Endothelial cell of umbilical vein (primary cell): ENCODE data around the gene MFAP4. TPM values are rescaled to one million over a fixed set of nuclear protein-coding genes. Genes with fewer than 3 reads are reported as not detected.

ENCODE experiments used
- BruUV-seq: library from RNA; stranded (reverse); fragments of 400-500 nt; replicated peaks from 2 replicates; lab custom pipeline; 2021; lab: Mats Ljungman, UMichigan
- CTCF ChIA-PET: fragments of 300-600, 350-600 bp; sonication (Branson Sonifier 250); formaldehyde crosslinking; loops from one replicate; lab custom pipeline; 2021; ENCODE audit warnings: antibody characterized with exemption, inconsistent platforms; lab: Charles Lee
- POLR2A ChIA-PET: fragments of 300-600, 350-600 bp; sonication (Branson Sonifier 250); formaldehyde crosslinking; loops from one replicate; lab custom pipeline; 2021; ENCODE audit warnings: antibody characterized with exemption, inconsistent platforms; lab: Charles Lee
- DNase-seq: peaks from one replicate; pipeline ENCODE4 v3.0.0-alpha.2; 2011; ENCODE audit warnings: low read depth, low spot score
- FAIRE-seq: peaks from 2 replicates; lab custom pipeline; 2011; peaks lifted over from hg19 to GRCh38; lab: Jason Lieb, UNC
- H2AFZ ChIP-seq: 2 replicates; pipeline ENCODE4 v1.6.0; 2012; ENCODE audit warnings: low read depth, low read length, control low read depth, inconsistent platforms
- H3K27ac ChIP-seq: 2 replicates; pipeline ENCODE4 v1.5.1; 2011; ENCODE audit warnings: low read depth, mild to moderate bottlenecking, control low read depth, low read length, moderate library complexity; ENCODE audit not compliant: insufficient read depth
- H3K27me3 ChIP-seq, 2 experiments: 2 replicates each; pipeline versions ENCODE4 v1.6.0 to v1.6.1; 2011; ENCODE audit warnings: low read length in 2 of 2, mixed read lengths in 1 of 2; ENCODE audit not compliant: control insufficient read depth in 2 of 2, insufficient read depth in 2 of 2
- H3K36me3 ChIP-seq, 2 experiments: 2 replicates in 1 of 2; 3 replicates in 1 of 2; pipeline ENCODE4 v1.5.1; 2011; ENCODE audit warnings: low read length in 2 of 2, mild to moderate bottlenecking in 1 of 2, moderate library complexity in 1 of 2; ENCODE audit not compliant: control insufficient read depth in 2 of 2, insufficient read depth in 2 of 2; ENCODE audit errors: extremely low read depth in 1 of 2
- H3K4me1 ChIP-seq: 3 replicates; pipeline ENCODE4 v1.5.1; 2011; ENCODE audit warnings: mild to moderate bottlenecking, low read length; ENCODE audit not compliant: control insufficient read depth, insufficient read depth; ENCODE audit errors: extremely low read depth
- H3K4me2 ChIP-seq: 2 replicates; pipeline ENCODE4 v1.6.1; 2011; ENCODE audit warnings: low read length, control low read depth, mixed read lengths; ENCODE audit not compliant: insufficient read depth
- H3K4me3 ChIP-seq, 3 experiments: fragments of 200-600 bp in 1 of 3; sonication (generic), shearing (Covaris generic) in 1 of 3; replicated peaks in 1 of 3; 2 replicates each; pipeline ENCODE4 v1.5.1; 2011 to 2016; ENCODE audit warnings: control low read depth in 3 of 3, low read length in 3 of 3, mild to moderate bottlenecking in 2 of 3, inconsistent platforms in 1 of 3, low read depth in 1 of 3, moderate library complexity in 1 of 3; ENCODE audit not compliant: insufficient read depth in 1 of 3
- H3K79me2 ChIP-seq: 2 replicates; pipeline ENCODE4 v1.6.0; 2012; ENCODE audit warnings: low read length, inconsistent platforms; ENCODE audit not compliant: control insufficient read depth, insufficient read depth
- H3K9ac ChIP-seq: replicated peaks from 2 replicates; pipeline ENCODE3; 2011; ENCODE audit warnings: low read length, control low read depth; ENCODE audit not compliant: insufficient read depth; ENCODE audit errors: extremely low read depth
- H3K9me1 ChIP-seq: replicated peaks from 3 replicates; pipeline ENCODE4 v1.6.0; 2011; ENCODE audit warnings: mild to moderate bottlenecking, low read length; ENCODE audit not compliant: control insufficient read depth, insufficient read depth; ENCODE audit errors: extremely low read depth
- H3K9me3 ChIP-seq: replicated peaks from 2 replicates; pipeline ENCODE4 v1.5.1; 2012; ENCODE audit warnings: low read length, inconsistent platforms; ENCODE audit not compliant: control insufficient read depth, insufficient read depth
- H4K20me1 ChIP-seq: replicated peaks from 2 replicates; pipeline ENCODE3; 2011; ENCODE audit warnings: mild to moderate bottlenecking, low read length; ENCODE audit not compliant: control insufficient read depth, insufficient read depth; ENCODE audit errors: extremely low read depth
- CTCF ChIP-seq, 2 donors: IDR thresholded peaks; 1 replicate in 1 of 2; 2 replicates in 1 of 2; pipeline ENCODE4 v1.5.1; 2011; ENCODE audit warnings: low read length in 2 of 2, mild to moderate bottlenecking in 2 of 2, moderate library complexity in 2 of 2, control low read depth in 1 of 2, inconsistent platforms in 1 of 2, low read depth in 1 of 2; ENCODE audit not compliant: insufficient read depth in 1 of 2; ENCODE audit errors: extremely low read depth in 1 of 2
- EZH2 ChIP-seq: IDR thresholded peaks from 2 replicates; pipeline ENCODE4 v1.6.1; 2012; ENCODE audit warnings: borderline replicate concordance, low read depth, mild to moderate bottlenecking, moderate library complexity, low read length, inconsistent platforms; ENCODE audit not compliant: severe bottlenecking
- FOS ChIP-seq: IDR thresholded peaks from 2 replicates; pipeline ENCODE4 v1.6.1; 2011; ENCODE audit warnings: mild to moderate bottlenecking, low read length, moderate library complexity, borderline replicate concordance; ENCODE audit not compliant: insufficient read depth
- GATA2 ChIP-seq: IDR thresholded peaks from 2 replicates; pipeline ENCODE4 v1.7.0; 2011; ENCODE audit warnings: low read depth, mild to moderate bottlenecking, moderate library complexity, mixed read lengths, low read length; ENCODE audit not compliant: insufficient read length, insufficient read depth
- JUN ChIP-seq: IDR thresholded peaks from 2 replicates; pipeline ENCODE4 v1.6.1; 2011; ENCODE audit warnings: borderline replicate concordance, low read depth; ENCODE audit not compliant: insufficient read length, insufficient read depth
- MYC ChIP-seq: IDR thresholded peaks from one replicate; pipeline ENCODE4 v1.6.1; 2011; ENCODE audit warnings: mild to moderate bottlenecking, low read depth, low read length
- POLR2A ChIP-seq: IDR thresholded peaks from 2 replicates; pipeline ENCODE4 v1.6.1; 2012; ENCODE audit warnings: low read depth, mild to moderate bottlenecking, control low read depth, low read length
- POLR2AphosphoS5 ChIP-seq: IDR thresholded peaks from 2 replicates; pipeline ENCODE4 v1.6.1; 2012; ENCODE audit warnings: low read depth, mild to moderate bottlenecking, control low read depth, low read length, moderate library complexity; ENCODE audit not compliant: insufficient read depth
- dilution Hi-C: fragments of 300-500 bp; cut with MboI; formaldehyde crosslinking; loops from one replicate; pipeline ENCODE4 v1.15.0; 2019; ENCODE audit warnings: low sequenced_read_pairs; ENCODE audit not compliant: extremely low pct_ligation_motif_present
- intact Hi-C: fragments of 100-400 bp; cut with micrococcal nuclease; formaldehyde crosslinking; loops from one replicate; pipeline ENCODE4 v1.10.0; 2022
- polyA plus RNA-seq, 4 experiments: library from polyadenylated mRNA; depleted of rRNA in 3 of 4; stranded (reverse) in 3 of 4; unstranded in 1 of 4; fragments of >200 nt; gene quantifications; 2 replicates each; pipeline versions ENCODE4 v1.2.1 to v1.2.3, GENCODE V29; 2011 to 2012; ENCODE audit warnings: missing spikeins in 1 of 4
- total RNA-seq: library from RNA; stranded (reverse); gene quantifications from 2 replicates; pipeline ENCODE4 v1.2.3, GENCODE V29; 2021
- TF ChIP-seq, protein P1 (sequence below): IDR thresholded peaks from 2 replicates; pipeline ENCODE4 v1.6.1; 2011; ENCODE audit not compliant: insufficient read depth, insufficient read length

Gene MFAP4
- total and polyA plus RNA-seq, 2 donors (not counting 3 experiments of a cell fraction or from before 2014, with no cell fraction given) = not detected

GRCh38 chr17:19335951-19336631, 50.9 kb downstream of the MFAP4 start:
- H3K9me1 ChIP-seq = no peaks in the 10 kb centered on the region
- TF ChIP-seq MYC (no peak), POLR2AphosphoS5 (no peak), FOS (no peak), GATA2 (no peak), CTCF (IDR thresholded peaks at IDR 0.05; ENCODE audit: extremely low read depth in 1 of 2, insufficient read depth in 1 of 2, low read depth in 1 of 2, low read length in 2 of 2) (no peak), POLR2A (no peak), JUN (no peak), EZH2 (no peak)
- TF ChIP-seq, protein P1, sequence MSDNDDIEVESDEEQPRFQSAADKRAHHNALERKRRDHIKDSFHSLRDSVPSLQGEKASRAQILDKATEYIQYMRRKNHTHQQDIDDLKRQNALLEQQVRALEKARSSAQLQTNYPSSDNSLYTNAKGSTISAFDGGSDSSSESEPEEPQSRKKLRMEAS = no peak
- H3K4me1 ChIP-seq = no peaks in the 10 kb centered on the region
- no peak overlapping the region for H2AFZ ChIP-seq
- H3K27me3 ChIP-seq = no peaks in the 10 kb centered on the region
- peaks cover 0 to 5% of the 10 kb centered on the region in 2 experiments for H3K36me3 ChIP-seq
- no peak overlapping the region for H3K4me3 ChIP-seq
- no peak overlapping the region for H3K4me2 ChIP-seq
- CTCF ChIA-PET = interaction anchor here (1.1 to 2.7 kb wide), 3 partner anchors 13 to 430 kb away, joined by 4 to 25 read pairs (median 5); no protein-coding TSS in a partner anchor
- no peaks in the 10 kb centered on the region for H3K9me3 ChIP-seq
- POLR2A ChIA-PET = no interaction called here
- dilution Hi-C loops (no loop called here), intact Hi-C loops (no loop called here)
- FAIRE-seq = no peak
- H3K79me2 ChIP-seq = no peaks in the 10 kb centered on the region
- no TSS peak for BruUV-seq
- no peak overlapping the region for H3K27ac ChIP-seq
- no peak overlapping the region for H3K9ac ChIP-seq
- DNase-seq = no peak
- no peaks in the 10 kb centered on the region for H4K20me1 ChIP-seq
